A673 (cell line): ENCODE results near the gene SYNE1. TPM values are rescaled to one million over a fixed set of nuclear protein-coding genes. Genes with fewer than 3 reads are reported as not detected.

Source experiments
- BruUV-seq: library from RNA; stranded (reverse); fragments of 400-500 nt; replicated peaks from 2 replicates; lab custom pipeline; 2021; lab: Mats Ljungman, UMichigan
- CTCF ChIA-PET: fragments of 300-600 bp; sonication (Branson Sonifier 250); formaldehyde crosslinking; loops from one replicate; lab custom pipeline; 2022; ENCODE audit warnings: antibody characterized with exemption; lab: Charles Lee
- POLR2A ChIA-PET: fragments of 300-600 bp; sonication (Branson Sonifier 250); formaldehyde crosslinking; loops from one replicate; lab custom pipeline; 2022; ENCODE audit warnings: antibody characterized with exemption; ENCODE audit not compliant: low non-redundant PET; lab: Charles Lee
- DNase-seq: peaks from one replicate; pipeline ENCODE4 v3.0.0-alpha.2; 2015; ENCODE audit warnings: low spot score
- H3K27ac ChIP-seq: fragments of 200-600 bp; sonication (generic); 2 replicates; pipeline ENCODE4 v1.5.1; 2016; ENCODE audit warnings: mixed run types, low read depth, mild to moderate bottlenecking, mixed read lengths, antibody characterized with exemption, low read length; ENCODE audit not compliant: poor library complexity, severe bottlenecking
- H3K27me3 ChIP-seq: fragments of 200-600 bp; sonication (generic); replicated peaks from 2 replicates; pipeline ENCODE4 v1.6.1; 2017; ENCODE audit warnings: mixed run types, low read depth, mild to moderate bottlenecking, mixed read lengths, antibody characterized with exemption, low read length; ENCODE audit not compliant: insufficient read depth, poor library complexity
- H3K36me3 ChIP-seq: fragments of 200-600 bp; sonication (generic); 2 replicates; pipeline ENCODE4 v1.6.1; 2016; ENCODE audit warnings: mixed run types, mild to moderate bottlenecking, mixed read lengths, antibody characterized with exemption, low read length; ENCODE audit not compliant: insufficient read depth, poor library complexity, severe bottlenecking
- H3K4me1 ChIP-seq: fragments of 200-600 bp; sonication (generic); 2 replicates; pipeline ENCODE4 v1.6.1; 2017; ENCODE audit warnings: mixed run types, mild to moderate bottlenecking, mixed read lengths, antibody characterized with exemption, low read length; ENCODE audit not compliant: insufficient read depth, poor library complexity, severe bottlenecking
- H3K4me3 ChIP-seq: fragments of 200-600 bp; sonication (generic); 2 replicates; pipeline ENCODE4 v1.5.1; 2016; ENCODE audit warnings: low read depth, mixed run types, mild to moderate bottlenecking, mixed read lengths, low read length; ENCODE audit not compliant: poor library complexity, severe bottlenecking
- H3K9me3 ChIP-seq: fragments of 200-600 bp; sonication (generic); 2 replicates; pipeline ENCODE4 v1.6.1; 2016; ENCODE audit warnings: mixed run types, low read depth, mild to moderate bottlenecking, mixed read lengths, antibody characterized with exemption, low read length; ENCODE audit not compliant: poor library complexity, severe bottlenecking
- CTCF ChIP-seq: fragments of 300-800, 200-600 bp; sonication (generic); conservative IDR thresholded peaks from 2 replicates; pipeline ENCODE4 v1.5.1; 2017; ENCODE audit warnings: low read depth, mild to moderate bottlenecking, antibody characterized with exemption, low read length, moderate library complexity, mixed read lengths
- EZH2 ChIP-seq: fragments of 200-600 bp; sonication (generic); IDR thresholded peaks from 2 replicates; pipeline ENCODE4 v1.6.1; 2017; ENCODE audit warnings: borderline replicate concordance, low read depth, mild to moderate bottlenecking, mixed read lengths, antibody characterized with exemption, low read length; ENCODE audit not compliant: poor library complexity, severe bottlenecking
- intact Hi-C: fragments of 100-400 bp; cut with micrococcal nuclease; formaldehyde crosslinking; loops from one replicate; pipeline ENCODE4 v1.10.0; 2022; ENCODE audit not compliant: unreplicated experiment
- total RNA-seq: library from RNA; stranded (reverse); gene quantifications from 2 replicates; pipeline ENCODE4 v1.2.3, GENCODE V29; 2021

Gene SYNE1
- total RNA-seq, 1 experiment from 2014 or later = 12.1 TPM

GRCh38 chr6:152323376-152323775 is 313.8 kb downstream of the SYNE1 start:
- Histone ChIP-seq H3K9me3 (no peaks in the 10 kb centered on the region), H3K4me3 (no peak overlapping the region), H3K4me1 (no peaks in the 10 kb centered on the region), H3K27ac (no peak overlapping the region), H3K27me3 (no peaks in the 10 kb centered on the region), H3K36me3 (no peaks in the 10 kb centered on the region)
- TF ChIP-seq CTCF (no peak), EZH2 (no peak)
- intact Hi-C loops = no loop called here
- CTCF ChIA-PET = no interaction called here
- POLR2A ChIA-PET = no interaction called here
- BruUV-seq = no TSS peak
- no peak for DNase-seq

- POLR2A ChIA-PET = no interaction called here
- no peak for TF ChIP-seq CTCF
- no peak for TF ChIP-seq EZH2
- no peak for DNase-seq
- CTCF ChIA-PET = no interaction called here
- intact Hi-C loops = no loop called here
- no peaks in the 10 kb centered on the region for H3K9me3 ChIP-seq
- no TSS peak for BruUV-seq
- H3K27ac ChIP-seq = no peak overlapping the region
- H3K27me3 ChIP-seq = no peaks in the 10 kb centered on the region
- H3K4me1 ChIP-seq = no peaks in the 10 kb centered on the region
- no peak overlapping the region for H3K4me3 ChIP-seq
- no peaks in the 10 kb centered on the region for H3K36me3 ChIP-seq
These were observed 318.9 kb downstream of the SYNE1 start for GRCh38 chr6:152318278-152318677.

GRCh38 chr6:152316024-152316423 is 321.1 kb downstream of the SYNE1 start:
- no peaks in the 10 kb centered on the region for H3K36me3 ChIP-seq
- H3K4me3 ChIP-seq = no peak overlapping the region
- POLR2A ChIA-PET = no interaction called here
- H3K27me3 ChIP-seq = no peaks in the 10 kb centered on the region
- H3K9me3 ChIP-seq = no peaks in the 10 kb centered on the region
- H3K27ac ChIP-seq = no peak overlapping the region
- intact Hi-C loops = no loop called here
- TF ChIP-seq CTCF = no peak
- TF ChIP-seq EZH2 = no peak
- CTCF ChIA-PET = no interaction called here
- BruUV-seq = no TSS peak
- H3K4me1 ChIP-seq = no peaks in the 10 kb centered on the region
- DNase-seq = no peak
